Ectodermal cell (in vitro differentiated cells): ENCODE data around the gene LILRB4.
"Not testable (repeated sequence)": the region's sequence is repeated elsewhere in the genome, so short reads cannot be mapped to it uniquely, and the experiment has no call there.

Source experiments
- H3K27ac ChIP-seq: 2 replicates; pipeline ENCODE4 v1.7.0; 2013; ENCODE audit warnings: mild to moderate bottlenecking, low read depth, low read length; ENCODE audit not compliant: insufficient read depth, poor library complexity, severe bottlenecking
- H3K27me3 ChIP-seq: 2 replicates; pipeline ENCODE4 v1.7.0; 2013; ENCODE audit warnings: mild to moderate bottlenecking, low read length; ENCODE audit not compliant: insufficient read depth, control insufficient read depth, poor library complexity, severe bottlenecking
- H3K36me3 ChIP-seq: one replicate; pipeline ENCODE4 v1.7.0; 2013; ENCODE audit warnings: low read length; ENCODE audit not compliant: control insufficient read depth, insufficient read depth
- H3K4me1 ChIP-seq: one replicate; pipeline ENCODE4 v1.7.0; 2013; ENCODE audit warnings: low read length; ENCODE audit not compliant: control insufficient read depth, insufficient read depth
- H3K4me3 ChIP-seq: 2 replicates; pipeline ENCODE4 v1.7.0; 2013; ENCODE audit warnings: low read depth, low read length, control low read depth; ENCODE audit not compliant: insufficient read depth
- H3K9me3 ChIP-seq: 2 replicates; pipeline ENCODE4 v1.7.0; 2013; ENCODE audit warnings: mild to moderate bottlenecking, low read length, moderate library complexity; ENCODE audit not compliant: control insufficient read depth
- WGBS, 2 experiments: methylation state at CpG; one replicate each; pipeline ENCODE4 v1.1.7; 2013; ENCODE audit warnings: missing lambda C conversion rate in 2 of 2; 5-methylcytosine and 5-hydroxymethylcytosine counted together

Gene LILRB4

DNA sequence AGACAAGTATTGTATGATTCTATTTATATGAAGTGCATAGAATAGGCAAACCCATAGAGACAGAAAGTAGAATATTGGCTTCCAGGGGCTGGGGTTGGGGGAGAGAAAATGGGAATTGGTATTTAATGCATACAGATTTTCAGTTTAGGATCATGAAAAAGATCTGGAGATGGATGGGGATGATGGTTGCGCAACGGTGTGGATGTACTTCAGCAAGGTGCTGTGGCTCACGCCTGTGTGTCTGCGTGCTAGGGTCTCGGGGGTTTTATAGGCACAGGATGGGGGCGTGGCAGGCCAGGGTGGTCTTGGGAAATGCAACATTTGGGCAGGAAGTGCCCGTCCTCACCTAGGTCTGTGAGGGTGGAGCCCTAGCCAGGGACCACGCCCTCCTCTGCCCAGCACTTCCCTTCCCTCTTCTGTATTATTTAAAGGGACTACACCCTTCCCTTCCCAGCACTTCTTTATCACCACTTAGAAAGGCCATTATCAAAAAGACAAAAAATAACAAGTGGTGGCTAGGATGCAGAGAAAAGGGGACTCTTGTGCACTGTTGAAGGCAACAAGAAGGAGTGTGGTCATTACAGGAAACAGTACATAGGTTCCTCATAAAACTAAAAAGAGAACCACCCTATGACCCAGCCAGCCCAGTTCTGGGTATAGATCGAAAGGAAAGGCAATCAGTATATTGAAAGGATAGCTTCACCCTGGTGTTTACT is 29.0 kb downstream of the LILRB4 start:
- no peak overlapping the region for H3K4me3 ChIP-seq
- H3K27me3 ChIP-seq: no peaks in the 10 kb centered on the region
- no peaks in the 10 kb centered on the region for H3K4me1 ChIP-seq
- H3K9me3 ChIP-seq: peaks cover 19% of the 10 kb centered on the region
- H3K36me3 ChIP-seq: no peaks in the 10 kb centered on the region
- H3K27ac ChIP-seq: no peak overlapping the region
- WGBS, 2 experiments: 59 to 63% methylated on average over 9 of the region's 9 CpGs

DNA sequence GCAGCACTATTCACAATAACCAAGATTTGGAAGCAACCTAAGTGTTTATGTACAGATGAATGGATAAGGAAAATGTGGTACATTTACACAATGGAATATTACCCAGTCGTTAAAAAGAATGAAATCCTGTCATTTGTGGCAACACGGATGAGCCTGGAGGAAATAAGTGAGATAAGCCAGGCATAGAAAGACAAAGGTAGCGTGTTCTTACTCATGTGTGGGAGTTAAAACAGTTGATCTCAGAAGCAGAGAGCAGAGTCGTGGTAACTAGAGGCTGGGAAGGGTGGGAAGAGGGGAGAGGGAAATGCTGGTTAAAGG is 29.5 kb downstream of the LILRB4 start:
- WGBS, 2 experiments: 45 to 55% methylated on average over 4 of the region's 4 CpGs
- Histone ChIP-seq H3K9me3 (peaks cover 17% of the 10 kb centered on the region), H3K36me3 (no peaks in the 10 kb centered on the region), H3K27ac (no peak overlapping the region), H3K27me3 (no peaks in the 10 kb centered on the region), H3K4me3 (no peak overlapping the region), H3K4me1 (no peaks in the 10 kb centered on the region)

GRCh38 chr19:54694648-54695047 is 31.9 kb downstream of the LILRB4 start:
- H3K36me3 ChIP-seq: no peaks in the 10 kb centered on the region
- peaks cover 13% of the 10 kb centered on the region for H3K9me3 ChIP-seq
- no peak overlapping the region for H3K27ac ChIP-seq
- no peak overlapping the region for H3K4me3 ChIP-seq
- H3K4me1 ChIP-seq: no peaks in the 10 kb centered on the region
- H3K27me3 ChIP-seq: no peaks in the 10 kb centered on the region
- 66 to 71% methylated on average over 5 of the region's 5 CpGs for WGBS, 2 experiments

GRCh38 chr19:54696117-54696548 is 33.3 kb downstream of the LILRB4 start:
- H3K27ac ChIP-seq: no peak overlapping the region

DNA sequence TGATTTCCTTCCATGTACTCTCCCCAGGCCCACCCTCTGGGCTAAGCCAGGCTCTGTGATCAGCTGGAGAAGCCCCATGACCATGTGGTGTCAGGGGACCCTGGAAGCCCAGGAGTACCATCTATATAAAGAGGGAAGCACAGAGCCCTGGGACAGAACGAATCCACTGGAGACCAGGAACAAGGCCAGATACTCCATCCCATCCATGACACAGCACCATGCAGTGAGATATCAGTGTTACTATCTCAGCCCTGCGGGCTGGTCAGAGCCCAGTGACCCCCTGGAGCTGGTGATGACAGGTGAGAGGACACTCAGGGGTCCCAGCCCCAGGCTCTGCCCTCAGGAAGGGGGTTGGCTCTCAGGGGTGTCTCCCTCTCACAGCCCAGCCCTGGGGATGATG is 34.0 kb downstream of the LILRB4 start:
- Histone ChIP-seq H3K27me3 (no peaks in the 10 kb centered on the region), H3K36me3 (no peaks in the 10 kb centered on the region), H3K4me3 (no peak overlapping the region), H3K9me3 (peaks cover 14% of the 10 kb centered on the region), H3K4me1 (no peaks in the 10 kb centered on the region), H3K27ac (no peak overlapping the region)
- 29 to 46% methylated on average over 2 of the region's 2 CpGs for WGBS, 2 experiments

More at GRCh38 chr19:54696117-54696548, 33.3 kb downstream of the LILRB4 start:
- Histone ChIP-seq H3K4me3 (no peak overlapping the region), H3K36me3 (no peaks in the 10 kb centered on the region), H3K27me3 (no peaks in the 10 kb centered on the region), H3K4me1 (no peaks in the 10 kb centered on the region), H3K9me3 (peaks cover 17% of the 10 kb centered on the region)
- 86 to 87% methylated on average over 8 of the region's 8 CpGs for WGBS, 2 experiments

DNA sequence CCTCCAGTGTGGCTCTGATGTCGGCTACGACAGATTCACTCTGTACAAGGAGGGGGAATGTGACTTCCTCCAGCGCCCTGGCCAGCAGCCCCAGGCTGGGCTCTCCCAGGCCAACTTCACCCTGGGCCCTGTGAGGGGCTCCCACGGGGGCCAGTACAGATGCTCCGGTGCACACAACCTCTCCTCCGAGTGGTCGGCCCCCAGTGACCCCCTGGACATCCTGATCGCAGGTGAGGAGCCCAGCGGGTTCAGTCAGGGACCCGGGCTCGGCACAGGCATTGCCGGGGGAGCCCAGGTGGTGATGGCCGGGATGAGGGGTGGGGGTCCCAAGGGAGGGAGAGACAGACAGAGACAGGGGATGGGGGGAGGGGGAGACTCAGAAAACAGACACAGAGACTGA is 34.9 kb downstream of the LILRB4 start:
- 84 to 86% methylated on average over 13 of the region's 13 CpGs for WGBS, 2 experiments
- H3K9me3 ChIP-seq, H3K4me3 ChIP-seq, H3K4me1 ChIP-seq, H3K27ac ChIP-seq, H3K36me3 ChIP-seq, H3K27me3 ChIP-seq: not testable (repeated sequence)

DNA sequence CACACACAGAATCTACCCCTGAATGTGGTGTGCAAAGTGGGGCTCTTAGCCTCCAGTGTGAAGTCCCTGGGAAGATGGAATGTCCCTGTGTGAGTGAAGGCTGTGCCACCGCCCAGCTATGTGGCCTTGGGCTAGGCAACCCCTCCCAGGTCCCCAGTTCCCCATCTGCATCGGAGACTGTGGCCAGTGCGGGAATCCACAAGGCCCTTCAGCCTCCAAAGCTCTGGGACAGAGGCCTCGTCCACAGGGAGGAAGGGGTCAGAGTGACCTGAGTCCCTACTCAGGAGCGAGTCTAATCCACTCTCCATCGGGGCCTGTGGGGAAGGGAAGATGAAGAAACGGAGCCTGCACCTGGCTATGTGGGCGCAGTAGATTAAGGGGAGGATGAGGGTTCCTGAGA is 42.1 kb downstream of the LILRB4 start:
- H3K4me1 ChIP-seq: no peaks in the 10 kb centered on the region
- WGBS, 2 experiments: 69 to 71% methylated on average over 8 of the region's 8 CpGs
- H3K27me3 ChIP-seq: no peaks in the 10 kb centered on the region
- peaks cover 20% of the 10 kb centered on the region for H3K9me3 ChIP-seq
- no peak overlapping the region for H3K27ac ChIP-seq
- H3K36me3 ChIP-seq: no peaks in the 10 kb centered on the region
- H3K4me3 ChIP-seq: no peak overlapping the region

DNA sequence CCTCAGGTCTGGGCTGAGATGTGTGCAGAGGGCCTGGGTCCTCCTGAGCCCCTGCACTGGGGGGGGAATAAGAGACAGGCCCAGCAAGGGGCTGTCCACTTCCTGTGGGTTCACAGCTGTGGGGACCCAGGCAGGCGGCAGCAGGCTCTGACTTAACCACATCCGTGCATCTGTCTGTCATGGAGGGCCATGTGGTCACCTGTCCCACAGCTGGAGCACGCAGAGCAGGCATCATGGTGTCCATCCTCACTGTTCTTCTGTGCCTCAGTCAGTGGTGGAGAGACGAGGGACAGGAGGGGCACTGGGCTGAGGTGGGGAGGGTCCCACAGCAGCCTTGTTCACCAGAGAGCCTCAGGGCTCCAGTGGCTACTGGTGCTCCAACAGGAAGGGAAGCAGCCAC is 45.2 kb downstream of the LILRB4 start:
- WGBS, 2 experiments: 62 to 66% methylated on average over 4 of the region's 4 CpGs
- Histone ChIP-seq H3K9me3 (peaks cover 15% of the 10 kb centered on the region), H3K4me3 (no peak overlapping the region)

DNA sequence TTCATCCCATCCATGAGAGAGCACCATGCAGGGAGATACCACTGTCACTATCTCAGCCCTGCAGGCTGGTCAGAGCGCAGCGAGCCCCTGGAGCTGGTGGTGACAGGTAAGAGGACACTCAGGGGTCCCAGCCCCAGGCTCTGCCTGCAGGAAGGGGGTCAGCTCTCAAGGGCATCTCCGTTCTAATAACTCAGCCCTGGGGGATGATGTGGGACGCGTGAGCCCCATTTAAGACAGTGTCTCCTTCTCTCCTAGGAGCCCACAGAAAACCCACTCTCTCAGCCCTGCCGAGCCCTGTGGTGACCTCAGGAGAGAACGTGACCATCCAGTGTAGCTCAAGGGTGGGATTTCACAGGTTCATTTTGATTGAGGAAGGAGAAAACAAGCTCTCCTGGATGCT is 46.0 kb downstream of the LILRB4 start:
- no peaks in the 10 kb centered on the region for H3K27me3 ChIP-seq
- no peaks in the 10 kb centered on the region for H3K36me3 ChIP-seq
- 76 to 79% methylated on average over 7 of the region's 7 CpGs for WGBS, 2 experiments
- H3K9me3 ChIP-seq: peaks cover 11% of the 10 kb centered on the region
- H3K27ac ChIP-seq: no peak overlapping the region
- H3K4me1 ChIP-seq: no peaks in the 10 kb centered on the region
- H3K4me3 ChIP-seq: no peak overlapping the region

More for the DNA sequence above, 45.2 kb downstream of the LILRB4 start:
- no peaks in the 10 kb centered on the region for H3K36me3 ChIP-seq
- no peak overlapping the region for H3K27ac ChIP-seq
- no peaks in the 10 kb centered on the region for H3K4me1 ChIP-seq
- no peaks in the 10 kb centered on the region for H3K27me3 ChIP-seq

GRCh38 chr19:54709212-54709948 is 46.6 kb downstream of the LILRB4 start:
- Histone ChIP-seq H3K9me3 (peaks cover 9% of the 10 kb centered on the region), H3K27me3 (no peaks in the 10 kb centered on the region), H3K27ac (no peak overlapping the region), H3K36me3 (no peaks in the 10 kb centered on the region), H3K4me3 (no peak overlapping the region), H3K4me1 (no peaks in the 10 kb centered on the region)
- 70% methylated on average over 18 of the region's 18 CpGs for WGBS, 2 experiments
